Measurements from ENCODE around the gene CDR2L.

DNA sequence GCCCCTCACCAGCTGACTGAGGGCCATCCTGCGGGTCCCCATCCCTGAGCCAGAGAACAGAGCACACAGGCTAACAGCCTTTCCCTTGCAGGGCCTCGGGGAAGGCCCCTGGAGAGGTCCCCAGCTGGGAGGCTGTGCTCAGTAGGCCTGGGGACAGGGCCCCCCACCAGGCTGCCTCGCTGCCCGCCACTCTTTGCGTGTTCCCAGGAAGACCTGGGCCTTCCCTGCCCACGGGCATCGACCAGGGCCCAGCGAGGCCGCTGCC lies 15.7 kb upstream of the CDR2L start:
- TF ChIP-seq, protein P1, sequence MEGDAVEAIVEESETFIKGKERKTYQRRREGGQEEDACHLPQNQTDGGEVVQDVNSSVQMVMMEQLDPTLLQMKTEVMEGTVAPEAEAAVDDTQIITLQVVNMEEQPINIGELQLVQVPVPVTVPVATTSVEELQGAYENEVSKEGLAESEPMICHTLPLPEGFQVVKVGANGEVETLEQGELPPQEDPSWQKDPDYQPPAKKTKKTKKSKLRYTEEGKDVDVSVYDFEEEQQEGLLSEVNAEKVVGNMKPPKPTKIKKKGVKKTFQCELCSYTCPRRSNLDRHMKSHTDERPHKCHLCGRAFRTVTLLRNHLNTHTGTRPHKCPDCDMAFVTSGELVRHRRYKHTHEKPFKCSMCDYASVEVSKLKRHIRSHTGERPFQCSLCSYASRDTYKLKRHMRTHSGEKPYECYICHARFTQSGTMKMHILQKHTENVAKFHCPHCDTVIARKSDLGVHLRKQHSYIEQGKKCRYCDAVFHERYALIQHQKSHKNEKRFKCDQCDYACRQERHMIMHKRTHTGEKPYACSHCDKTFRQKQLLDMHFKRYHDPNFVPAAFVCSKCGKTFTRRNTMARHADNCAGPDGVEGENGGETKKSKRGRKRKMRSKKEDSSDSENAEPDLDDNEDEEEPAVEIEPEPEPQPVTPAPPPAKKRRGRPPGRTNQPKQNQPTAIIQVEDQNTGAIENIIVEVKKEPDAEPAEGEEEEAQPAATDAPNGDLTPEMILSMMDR (IDR thresholded peaks at IDR 0.05): no peak
- no peak for TF ChIP-seq POLR2AphosphoS5 (IDR thresholded peaks at IDR 0.05)
- TF ChIP-seq POLR2A (IDR thresholded peaks at IDR 0.05): no peak
- no peak for TF ChIP-seq EP300 (IDR thresholded peaks at IDR 0.05)
